IMR-90 (cell line): Measurements from ENCODE around the gene TEC. TPM values are rescaled to one million over a fixed set of nuclear protein-coding genes. Genes with fewer than 3 reads are reported as not detected.

ENCODE experiments used
- ATAC-seq: fragments of 200-7000 bp; cut with Tn5 transposase; 2 replicates; pipeline ENCODE4 v1.9.1; 2020; ENCODE audit warnings: low read depth, mild to moderate bottlenecking, moderate library complexity
- BruUV-seq: library from RNA; stranded (reverse); fragments of 400-500 nt; replicated peaks from 2 replicates; lab custom pipeline; 2021; lab: Mats Ljungman, UMichigan
- CTCF ChIA-PET: fragments of 300-600 bp; formaldehyde crosslinking; extraction: SDS; loops from one replicate; lab custom pipeline; 2021; ENCODE audit warnings: antibody characterized with exemption; lab: Yijun Ruan, JAX
- POLR2A ChIA-PET: fragments of 300-600 bp; sonication (Branson Sonifier 250); formaldehyde crosslinking; loops from one replicate; lab custom pipeline; 2022; ENCODE audit warnings: antibody characterized with exemption; ENCODE audit not compliant: unreplicated experiment; lab: Charles Lee
- DNase-seq: peaks from one replicate; pipeline ENCODE4 v3.0.0; 2013
- H2AFZ ChIP-seq: replicated peaks from 2 replicates; pipeline ENCODE3; 2013; ENCODE audit warnings: low read length, mild to moderate bottlenecking; ENCODE audit not compliant: poor library complexity
- H2AK5ac ChIP-seq: 2 replicates; pipeline ENCODE4 v1.6.1; 2013; ENCODE audit warnings: low read depth, low read length, inconsistent platforms
- H2AK9ac ChIP-seq: replicated peaks from 2 replicates; pipeline ENCODE3; 2013; ENCODE audit warnings: mild to moderate bottlenecking, low read depth, low read length, moderate library complexity; ENCODE audit not compliant: poor library complexity
- H2BK120ac ChIP-seq: 2 replicates; pipeline ENCODE4 v1.6.1; 2013; ENCODE audit warnings: low read depth, low read length, inconsistent platforms
- H2BK15ac ChIP-seq: 3 replicates; pipeline ENCODE4 v1.6.1; 2013; ENCODE audit warnings: low read depth, low read length, inconsistent platforms
- H2BK20ac ChIP-seq: 2 replicates; pipeline ENCODE4 v1.6.1; 2013; ENCODE audit warnings: low read depth, mild to moderate bottlenecking, inconsistent platforms, low read length, moderate library complexity
- H2BK5ac ChIP-seq: 2 replicates; pipeline ENCODE4 v1.6.1; 2013; ENCODE audit warnings: mild to moderate bottlenecking, low read depth, low read length, inconsistent platforms; ENCODE audit not compliant: poor library complexity, severe bottlenecking
- H3K14ac ChIP-seq: replicated peaks from 2 replicates; pipeline ENCODE4 v1.6.1; 2013; ENCODE audit warnings: low read depth, low read length, inconsistent platforms
- H3K18ac ChIP-seq: 2 replicates; pipeline ENCODE4 v1.6.1; 2013; ENCODE audit warnings: low read depth, low read length, control low read depth
- H3K23ac ChIP-seq: 2 replicates; pipeline ENCODE4 v1.6.1; 2013; ENCODE audit warnings: low read depth, low read length, inconsistent platforms
- H3K27ac ChIP-seq: 2 replicates; pipeline ENCODE4 v1.5.1; 2013; ENCODE audit warnings: mild to moderate bottlenecking, control low read depth, low read length; ENCODE audit not compliant: insufficient read depth
- H3K27me3 ChIP-seq: 2 replicates; pipeline ENCODE4 v1.6.1; 2013; ENCODE audit warnings: low read length; ENCODE audit not compliant: control insufficient read depth, insufficient read depth
- H3K36me3 ChIP-seq: 2 replicates; pipeline ENCODE4 v1.6.1; 2013; ENCODE audit warnings: low read length, mixed read lengths; ENCODE audit not compliant: control insufficient read depth, insufficient read depth
- H3K4ac ChIP-seq: 2 replicates; pipeline ENCODE4 v1.6.1; 2013; ENCODE audit warnings: low read depth, low read length, inconsistent platforms
- H3K4me1 ChIP-seq: 2 replicates; pipeline ENCODE4 v1.6.1; 2013; ENCODE audit warnings: low read length, mixed read lengths; ENCODE audit not compliant: control insufficient read depth, insufficient read depth
- H3K4me2 ChIP-seq: 2 replicates; pipeline ENCODE4 v1.6.1; 2013; ENCODE audit warnings: low read depth, mild to moderate bottlenecking, control low read depth, low read length, moderate library complexity
- H3K4me3 ChIP-seq: 2 replicates; pipeline ENCODE4 v1.5.1; 2013; ENCODE audit warnings: low read depth, mild to moderate bottlenecking, control low read depth, low read length, moderate library complexity; ENCODE audit not compliant: insufficient read depth
- H3K56ac ChIP-seq: 2 replicates; pipeline ENCODE4 v1.6.1; 2013; ENCODE audit warnings: low read length, inconsistent platforms; ENCODE audit not compliant: insufficient read depth; ENCODE audit errors: extremely low read depth
- H3K79me1 ChIP-seq, 2 experiments: 2 replicates each; pipeline ENCODE4 v1.6.1; 2013; ENCODE audit warnings: low read length in 2 of 2, inconsistent platforms in 1 of 2, low read depth in 1 of 2
- H3K9ac ChIP-seq: 2 replicates; pipeline ENCODE4 v1.6.1; 2013; ENCODE audit warnings: low read depth, low read length, control low read depth
- H3K9me1 ChIP-seq: 2 replicates; pipeline ENCODE4 v1.6.1; 2013; ENCODE audit warnings: low read length, inconsistent platforms; ENCODE audit not compliant: insufficient read depth
- H3K9me3 ChIP-seq: 2 replicates; pipeline ENCODE4 v1.6.1; 2013; ENCODE audit warnings: low read length; ENCODE audit not compliant: control insufficient read depth, insufficient read depth
- H4K20me1 ChIP-seq: 2 replicates; pipeline ENCODE4 v1.6.1; 2013; ENCODE audit warnings: low read length, inconsistent platforms; ENCODE audit not compliant: insufficient read depth
- H4K5ac ChIP-seq: 2 replicates; pipeline ENCODE4 v1.6.1; 2013; ENCODE audit warnings: mild to moderate bottlenecking, low read depth, low read length, control low read depth
- H4K8ac ChIP-seq, 2 experiments: 2 replicates each; pipeline ENCODE4 v1.6.1; 2013; ENCODE audit warnings: low read depth in 2 of 2, low read length in 2 of 2, control low read depth in 1 of 2, inconsistent platforms in 1 of 2
- H4K91ac ChIP-seq: 2 replicates; pipeline ENCODE4 v1.6.1; 2013; ENCODE audit warnings: low read depth, low read length, inconsistent platforms; ENCODE audit not compliant: insufficient read depth
- CHD1 ChIP-seq: IDR thresholded peaks from 2 replicates; pipeline ENCODE4 v1.6.1; 2012; ENCODE audit warnings: low read depth, low read length, improper control_type of control experiment
- CTCF ChIP-seq: conservative IDR thresholded peaks from 2 replicates; pipeline ENCODE4 v1.5.1; 2012; ENCODE audit warnings: mild to moderate bottlenecking, low read depth, low read length, improper control_type of control experiment
- ELK1 ChIP-seq: fragments of 150-350 bp; IDR thresholded peaks from 2 replicates; pipeline ENCODE4 v1.6.1; 2016; ENCODE audit warnings: low read depth, mild to moderate bottlenecking, low read length, moderate library complexity, borderline replicate concordance
- FOS ChIP-seq: fragments of 150-350 bp; IDR thresholded peaks from 2 replicates; pipeline ENCODE4 v1.6.1; 2016; ENCODE audit warnings: low read depth, low read length
- MAFK ChIP-seq: IDR thresholded peaks from 2 replicates; pipeline ENCODE4 v1.6.1; 2012; ENCODE audit warnings: low read depth, low read length, improper control_type of control experiment
- MAZ ChIP-seq: IDR thresholded peaks from 2 replicates; pipeline ENCODE4 v1.6.1; 2012; ENCODE audit warnings: low read depth, mild to moderate bottlenecking, low read length, improper control_type of control experiment, moderate library complexity, borderline replicate concordance
- POLR2A ChIP-seq: IDR thresholded peaks from 2 replicates; pipeline ENCODE4 v1.6.1; 2012; ENCODE audit warnings: mild to moderate bottlenecking, low read depth, low read length
- RAD21 ChIP-seq: IDR thresholded peaks from 2 replicates; pipeline ENCODE4 v1.6.1; 2012; ENCODE audit warnings: low read length, improper control_type of control experiment
- RCOR1 ChIP-seq: IDR thresholded peaks from 2 replicates; pipeline ENCODE4 v1.6.1; 2012; ENCODE audit warnings: mild to moderate bottlenecking, low read length, improper control_type of control experiment; ENCODE audit not compliant: insufficient replicate concordance
- SMC3 ChIP-seq: fragments of 150-350 bp; IDR thresholded peaks from 2 replicates; pipeline ENCODE4 v1.6.1; 2016; ENCODE audit warnings: low read depth, mild to moderate bottlenecking, antibody characterized with exemption, low read length, moderate library complexity
- USF2 ChIP-seq: fragments of 150-350 bp; IDR thresholded peaks from 2 replicates; pipeline ENCODE4 v1.6.1; 2017; ENCODE audit warnings: mild to moderate bottlenecking, antibody characterized with exemption, low read length, low read depth
- WGBS, 2 experiments: methylation state at CpG; one replicate each; pipeline versions ENCODE4 v1.1.5 to v1.1.7; 2013; ENCODE audit warnings: missing lambda C conversion rate in 2 of 2; ENCODE audit not compliant: insufficient read length in 1 of 2; ENCODE audit errors: extremely low coverage in 2 of 2; 5-methylcytosine and 5-hydroxymethylcytosine counted together
- dilution Hi-C: fragments of 300-500 bp; cut with HindIII; formaldehyde crosslinking; loops from one replicate; pipeline ENCODE4 v1.14.3; 2018; ENCODE audit warnings: low sequenced_read_pairs; ENCODE audit not compliant: unreplicated experiment
- in situ Hi-C: fragments of 300-500 bp; cut with MboI; formaldehyde crosslinking; loops from 3 replicates; pipeline ENCODE4 v1.14.3; 2019; ENCODE audit warnings: low sequenced_read_pairs, inconsistent platforms, mixed read lengths
- intact Hi-C: fragments of 100-400 bp; cut with micrococcal nuclease; formaldehyde crosslinking; loops from 2 replicates; pipeline ENCODE4 v1.10.0; 2022
- polyA plus RNA-seq, 3 experiments: library from polyadenylated mRNA; depleted of rRNA; stranded (reverse); fragments of >200 nt; gene quantifications; 2 replicates each; pipeline ENCODE4 v1.2.3, GENCODE V29; 2012; ENCODE audit warnings: low replicate concordance in 1 of 3
- total RNA-seq: library from RNA; depleted of rRNA; stranded (reverse); fragments of >200 nt; gene quantifications from 2 replicates; pipeline ENCODE4 v1.2.3, GENCODE V29; 2012

TEC gene
- total and polyA plus RNA-seq, 2 of the 4 experiments (the other 2 are of a cell fraction): 0.39 to 0.54 TPM

GRCh38 chr4:48095441-48095840 lies 174.2 kb downstream of the TEC start:
- POLR2A ChIA-PET: no interaction called here
- WGBS, 2 experiments: 100% methylated on average over 1 of the region's 2 CpGs; no CpG with 5 or more reads in 1 of the 2 experiments
- H2AK5ac ChIP-seq: no peak overlapping the region
- no peak for ATAC-seq
- no peak overlapping the region for H2AK9ac ChIP-seq
- H2BK5ac ChIP-seq: no peak overlapping the region
- TF ChIP-seq RCOR1: no peak
- TF ChIP-seq RAD21: no peak
- TF ChIP-seq SMC3: no peak
- no peak for TF ChIP-seq USF2
- TF ChIP-seq CTCF: no peak
- no peak for TF ChIP-seq CHD1
- no peak for TF ChIP-seq FOS
- TF ChIP-seq POLR2A: no peak
- TF ChIP-seq ELK1: no peak
- no peak for TF ChIP-seq MAFK
- no peak for TF ChIP-seq MAZ
- dilution Hi-C loops (no loop called here), in situ Hi-C loops (no loop called here), intact Hi-C loops (no loop called here)
- no peak overlapping the region for H3K4me3 ChIP-seq
- H3K79me1 ChIP-seq: no peaks in the 10 kb centered on the region
- no peak overlapping the region for H3K18ac ChIP-seq
- CTCF ChIA-PET: interaction anchor here (0.6 to 1.2 kb wide), 2 partner anchors 18 kb away, joined by 3 to 4 read pairs; no protein-coding TSS in a partner anchor
- H3K56ac ChIP-seq: no peak overlapping the region
- no peak overlapping the region for H4K91ac ChIP-seq
- no peak overlapping the region for H2BK15ac ChIP-seq
- H3K4me2 ChIP-seq: no peak overlapping the region
- H2AFZ ChIP-seq: no peak overlapping the region
- H4K5ac ChIP-seq: no peak overlapping the region
- no peak overlapping the region for H3K9ac ChIP-seq
- H3K9me1 ChIP-seq: no peaks in the 10 kb centered on the region
- H4K20me1 ChIP-seq: no peaks in the 10 kb centered on the region
- no peaks in the 10 kb centered on the region for H3K4me1 ChIP-seq
- no peak overlapping the region for H3K4ac ChIP-seq
- no peak overlapping the region for H2BK120ac ChIP-seq
- no peak overlapping the region for H3K27ac ChIP-seq
- DNase-seq: no peak
- H4K8ac ChIP-seq: no peak overlapping the region
- no peak overlapping the region for H2BK20ac ChIP-seq
- no peaks in the 10 kb centered on the region for H3K36me3 ChIP-seq
- no peak overlapping the region for H3K14ac ChIP-seq
- peaks cover 13% of the 10 kb centered on the region for H3K27me3 ChIP-seq
- H3K9me3 ChIP-seq: no peaks in the 10 kb centered on the region
- no peak overlapping the region for H3K23ac ChIP-seq
- no TSS peak for BruUV-seq
